Breast epithelium (tissue), 3 donors: Measurements from ENCODE around the gene PIK3R5.

ENCODE experiments used
- CTCF ChIP-seq, 3 donors: fragments of 450-650 bp; IDR thresholded peaks; one replicate each; pipeline ENCODE4 v1.5.1; 2016 to 2017; ENCODE audit warnings: antibody characterized with exemption in 3 of 3, mild to moderate bottlenecking in 3 of 3, moderate library complexity in 3 of 3
- POLR2A ChIP-seq: fragments of 450-650 bp; IDR thresholded peaks from one replicate; pipeline ENCODE4 v1.6.1; 2016; ENCODE audit warnings: antibody characterized with exemption, mild to moderate bottlenecking, moderate library complexity

GRCh38 chr17:8871081-8871581 lies 94.4 kb downstream of the PIK3R5 start:
- TF ChIP-seq POLR2A (no peak), CTCF (IDR thresholded peaks at IDR 0.05) (no peak)
